ENCODE data around the gene VPS37C. TPM values are rescaled to one million over a fixed set of nuclear protein-coding genes. Genes with fewer than 3 reads are reported as not detected.

Gene VPS37C
- total and polyA plus RNA-seq, 9 of the 15 experiments (the other 6 are each of a cell fraction or from before 2014, with no cell fraction given): 0.62 to 29.8 (median 11.5) TPM

DNA sequence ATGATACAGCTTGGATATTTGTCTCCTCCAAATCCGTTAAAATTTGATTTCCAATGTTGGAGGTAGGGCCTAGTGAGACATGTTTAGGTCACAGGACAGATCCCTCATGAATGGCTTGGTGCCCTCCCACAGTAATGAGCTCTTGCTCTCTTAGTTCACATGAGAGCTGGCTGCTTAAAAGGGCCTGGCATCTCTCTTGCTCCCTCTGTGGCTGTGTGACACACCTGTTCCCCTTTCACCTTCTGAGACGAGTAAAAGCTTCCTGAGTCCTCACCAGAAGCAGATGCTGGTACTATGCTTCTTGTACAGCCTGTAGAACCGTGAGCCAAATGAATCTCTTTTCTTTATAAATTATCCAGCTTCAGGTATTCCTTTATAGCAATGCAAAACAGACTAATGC lies 3.5 kb downstream of the VPS37C start:
- no peaks in the 10 kb centered on the region for H4K20me1 ChIP-seq (replicated peaks; ENCODE audit: control insufficient read depth, insufficient read depth, low read length)
- TF ChIP-seq, protein P1, sequence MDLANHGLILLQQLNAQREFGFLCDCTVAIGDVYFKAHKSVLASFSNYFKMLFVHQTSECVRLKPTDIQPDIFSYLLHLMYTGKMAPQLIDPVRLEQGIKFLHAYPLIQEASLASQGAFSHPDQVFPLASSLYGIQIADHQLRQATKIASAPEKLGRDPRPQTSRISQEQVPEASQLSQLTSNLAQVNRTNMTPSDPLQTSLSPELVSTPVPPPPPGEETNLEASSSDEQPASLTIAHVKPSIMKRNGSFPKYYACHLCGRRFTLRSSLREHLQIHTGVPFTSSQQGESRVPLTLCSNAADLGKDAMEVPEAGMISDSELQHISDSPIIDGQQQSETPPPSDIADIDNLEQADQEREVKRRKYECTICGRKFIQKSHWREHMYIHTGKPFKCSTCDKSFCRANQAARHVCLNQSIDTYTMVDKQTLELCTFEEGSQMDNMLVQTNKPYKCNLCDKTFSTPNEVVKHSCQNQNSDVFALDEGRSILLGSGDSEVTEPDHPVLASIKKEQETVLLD (IDR thresholded peaks at IDR 0.05): no peak
- no peak for TF ChIP-seq HSF4 (CRISPR knock-in tag; IDR thresholded peaks at IDR 0.05; ENCODE audit: borderline replicate concordance)
- no peak for TF ChIP-seq MTA3 (IDR thresholded peaks at IDR 0.05; ENCODE audit: borderline replicate concordance)
- no peak for TF ChIP-seq ERF (CRISPR knock-in tag; IDR thresholded peaks at IDR 0.05)
- TF ChIP-seq KLF10 (CRISPR knock-in tag; IDR thresholded peaks at IDR 0.05): no peak
- TF ChIP-seq, protein P2, sequence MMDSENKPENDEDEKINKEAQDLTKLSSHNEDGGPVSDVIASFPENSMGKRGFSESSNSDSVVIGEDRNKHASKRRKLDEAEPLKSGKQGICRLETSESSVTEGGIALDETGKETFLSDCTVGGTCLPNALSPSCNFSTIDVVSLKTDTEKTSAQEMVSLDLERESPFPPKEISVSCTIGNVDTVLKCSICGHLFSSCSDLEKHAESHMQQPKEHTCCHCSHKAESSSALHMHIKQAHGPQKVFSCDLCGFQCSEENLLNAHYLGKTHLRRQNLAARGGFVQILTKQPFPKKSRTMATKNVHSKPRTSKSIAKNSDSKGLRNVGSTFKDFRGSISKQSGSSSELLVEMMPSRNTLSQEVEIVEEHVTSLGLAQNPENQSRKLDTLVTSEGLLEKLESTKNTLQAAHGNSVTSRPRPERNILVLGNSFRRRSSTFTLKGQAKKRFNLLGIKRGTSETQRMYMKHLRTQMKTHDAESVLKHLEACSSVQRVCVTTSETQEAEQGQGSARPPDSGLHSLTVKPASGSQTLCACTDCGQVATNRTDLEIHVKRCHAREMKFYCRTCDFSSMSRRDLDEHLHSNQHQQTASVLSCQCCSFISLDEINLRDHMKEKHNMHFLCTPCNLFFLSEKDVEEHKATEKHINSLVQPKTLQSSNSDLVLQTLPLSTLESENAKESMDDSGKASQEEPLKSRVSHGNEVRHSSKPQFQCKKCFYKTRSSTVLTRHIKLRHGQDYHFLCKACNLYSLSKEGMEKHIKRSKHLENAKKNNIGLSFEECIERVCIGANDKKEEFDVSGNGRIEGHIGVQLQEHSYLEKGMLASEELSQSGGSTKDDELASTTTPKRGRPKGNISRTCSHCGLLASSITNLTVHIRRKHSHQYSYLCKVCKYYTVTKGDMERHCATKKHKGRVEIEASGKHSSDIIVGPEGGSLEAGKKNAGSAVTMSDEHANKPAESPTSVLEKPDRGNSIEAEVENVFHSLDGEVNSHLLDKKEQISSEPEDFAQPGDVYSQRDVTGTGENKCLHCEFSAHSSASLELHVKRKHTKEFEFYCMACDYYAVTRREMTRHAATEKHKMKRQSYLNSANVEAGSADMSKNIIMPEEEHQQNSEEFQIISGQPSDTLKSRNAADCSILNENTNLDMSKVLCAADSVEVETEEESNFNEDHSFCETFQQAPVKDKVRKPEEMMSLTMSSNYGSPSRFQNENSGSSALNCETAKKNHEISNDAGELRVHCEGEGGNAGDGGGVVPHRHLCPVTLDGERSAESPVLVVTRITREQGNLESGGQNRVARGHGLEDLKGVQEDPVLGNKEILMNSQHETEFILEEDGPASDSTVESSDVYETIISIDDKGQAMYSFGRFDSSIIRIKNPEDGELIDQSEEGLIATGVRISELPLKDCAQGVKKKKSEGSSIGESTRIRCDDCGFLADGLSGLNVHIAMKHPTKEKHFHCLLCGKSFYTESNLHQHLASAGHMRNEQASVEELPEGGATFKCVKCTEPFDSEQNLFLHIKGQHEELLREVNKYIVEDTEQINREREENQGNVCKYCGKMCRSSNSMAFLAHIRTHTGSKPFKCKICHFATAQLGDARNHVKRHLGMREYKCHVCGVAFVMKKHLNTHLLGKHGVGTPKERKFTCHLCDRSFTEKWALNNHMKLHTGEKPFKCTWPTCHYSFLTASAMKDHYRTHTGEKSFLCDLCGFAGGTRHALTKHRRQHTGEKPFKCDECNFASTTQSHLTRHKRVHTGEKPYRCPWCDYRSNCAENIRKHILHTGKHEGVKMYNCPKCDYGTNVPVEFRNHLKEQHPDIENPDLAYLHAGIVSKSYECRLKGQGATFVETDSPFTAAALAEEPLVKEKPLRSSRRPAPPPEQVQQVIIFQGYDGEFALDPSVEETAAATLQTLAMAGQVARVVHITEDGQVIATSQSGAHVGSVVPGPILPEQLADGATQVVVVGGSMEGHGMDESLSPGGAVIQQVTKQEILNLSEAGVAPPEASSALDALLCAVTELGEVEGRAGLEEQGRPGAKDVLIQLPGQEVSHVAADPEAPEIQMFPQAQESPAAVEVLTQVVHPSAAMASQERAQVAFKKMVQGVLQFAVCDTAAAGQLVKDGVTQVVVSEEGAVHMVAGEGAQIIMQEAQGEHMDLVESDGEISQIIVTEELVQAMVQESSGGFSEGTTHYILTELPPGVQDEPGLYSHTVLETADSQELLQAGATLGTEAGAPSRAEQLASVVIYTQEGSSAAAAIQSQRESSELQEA (IDR thresholded peaks at IDR 0.05; ENCODE audit: low read depth): no peak
- TF ChIP-seq, protein P3, sequence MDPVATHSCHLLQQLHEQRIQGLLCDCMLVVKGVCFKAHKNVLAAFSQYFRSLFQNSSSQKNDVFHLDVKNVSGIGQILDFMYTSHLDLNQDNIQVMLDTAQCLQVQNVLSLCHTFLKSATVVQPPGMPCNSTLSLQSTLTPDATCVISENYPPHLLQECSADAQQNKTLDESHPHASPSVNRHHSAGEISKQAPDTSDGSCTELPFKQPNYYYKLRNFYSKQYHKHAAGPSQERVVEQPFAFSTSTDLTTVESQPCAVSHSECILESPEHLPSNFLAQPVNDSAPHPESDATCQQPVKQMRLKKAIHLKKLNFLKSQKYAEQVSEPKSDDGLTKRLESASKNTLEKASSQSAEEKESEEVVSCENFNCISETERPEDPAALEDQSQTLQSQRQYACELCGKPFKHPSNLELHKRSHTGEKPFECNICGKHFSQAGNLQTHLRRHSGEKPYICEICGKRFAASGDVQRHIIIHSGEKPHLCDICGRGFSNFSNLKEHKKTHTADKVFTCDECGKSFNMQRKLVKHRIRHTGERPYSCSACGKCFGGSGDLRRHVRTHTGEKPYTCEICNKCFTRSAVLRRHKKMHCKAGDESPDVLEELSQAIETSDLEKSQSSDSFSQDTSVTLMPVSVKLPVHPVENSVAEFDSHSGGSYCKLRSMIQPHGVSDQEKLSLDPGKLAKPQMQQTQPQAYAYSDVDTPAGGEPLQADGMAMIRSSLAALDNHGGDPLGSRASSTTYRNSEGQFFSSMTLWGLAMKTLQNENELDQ (CRISPR knock-in tag; IDR thresholded peaks at IDR 0.05; ENCODE audit: borderline replicate concordance): no peak
- no peak for TF ChIP-seq ZBTB1 (CRISPR knock-in tag; IDR thresholded peaks at IDR 0.05; ENCODE audit: borderline replicate concordance, low read depth)

More for the DNA sequence above, 3.5 kb downstream of the VPS37C start:
- in situ Hi-C loops (cut with MboI): no loop called here
- ChIA-PET CTCF (ENCODE audit: low intra/inter-chr PET ratio) (no interaction called here), POLR2A (interaction anchor here (0.8 kb wide), 1 partner anchor 16 kb away, joined by 3 read pairs; no protein-coding TSS in a partner anchor)
- H3K79me2 ChIP-seq (ENCODE audit: control insufficient read depth, insufficient read depth, low read length): peaks cover 73% of the 10 kb centered on the region
- peaks cover 17 to 23% of the 10 kb centered on the region in 2 experiments for H3K4me1 ChIP-seq (replicated peaks in 1 of 2; ENCODE audit: control insufficient read depth in 2 of 2, insufficient read depth in 2 of 2, low read length in 2 of 2)
- no peak overlapping the region for H3K4me2 ChIP-seq (ENCODE audit: insufficient read depth, low read length)
- H3K27me3 ChIP-seq (ENCODE audit: control insufficient read depth in 2 of 2, insufficient read depth in 2 of 2, low read length in 2 of 2): no peaks in the 10 kb centered on the region
- H3K9ac ChIP-seq (ENCODE audit: insufficient read depth in 1 of 2, low read depth in 2 of 2, low read length in 2 of 2): no peak overlapping the region
- WGBS (ENCODE audit: insufficient coverage, low coverage, missing lambda C conversion rate): 75% methylated on average over 3 of the region's 3 CpGs
- no peak for ATAC-seq
- H3K9me1 ChIP-seq (ENCODE audit: control insufficient read depth, insufficient read depth, low read length): no peaks in the 10 kb centered on the region
- H3K36me3 ChIP-seq (ENCODE audit: control insufficient read depth, insufficient read depth, low read length): peaks cover 25% of the 10 kb centered on the region; the same call in 1 of the 3 replicates
- DNase-seq (ENCODE audit: extremely low read depth in 1 of 4, low spot score in 3 of 4): no peak
- no peak overlapping the region for H2AFZ ChIP-seq (ENCODE audit: low read depth, low read length)
- intact Hi-C loops (cut with micrococcal nuclease): no loop called here
- no peak overlapping the region for H3K27ac ChIP-seq (ENCODE audit: extremely low read depth, low read depth, low read length)
- peaks cover 3% of the 10 kb centered on the region; the same call in 1 of the 2 replicates for H3K9me3 ChIP-seq (replicated peaks; ENCODE audit: control insufficient read depth, insufficient read depth, low read depth, low read length)
- no peak overlapping the region for H3K4me3 ChIP-seq
- no TSS peak for BruUV-seq (replicated peaks)
- FAIRE-seq: no peak
